Fibroblast of pulmonary artery (primary cell): ENCODE measurements around the gene LANCL2.

Experiments
- DNase-seq: peaks from one replicate; pipeline ENCODE4 v3.0.0-alpha.2; 2010; ENCODE audit warnings: low read depth
- H3K4me3 ChIP-seq: replicated peaks from 2 replicates; pipeline ENCODE4 v1.5.1; 2011; ENCODE audit warnings: low read depth, mild to moderate bottlenecking, control low read depth, low read length, moderate library complexity
- CTCF ChIP-seq: IDR thresholded peaks from 2 replicates; pipeline ENCODE4 v1.5.1; 2011; ENCODE audit warnings: mild to moderate bottlenecking, control low read depth, low read length, inconsistent platforms; ENCODE audit errors: missing control alignments

Gene LANCL2

GRCh38 chr7:55423277-55423711 is 58.2 kb downstream of the LANCL2 start:
- no peak overlapping the region for H3K4me3 ChIP-seq
- peak; percentile 52 for DNase-seq
- peak; percentile 37 for TF ChIP-seq CTCF

GRCh38 chr7:55423891-55424290 is 58.8 kb downstream of the LANCL2 start:
- H3K4me3 ChIP-seq = no peak overlapping the region
- TF ChIP-seq CTCF = no peak
- no peak for DNase-seq

GRCh38 chr7:55425141-55425752 is 60.1 kb downstream of the LANCL2 start:
- DNase-seq = no peak

GRCh38 chr7:55426676-55427075 is 61.5 kb downstream of the LANCL2 start:
- TF ChIP-seq CTCF = no peak
- H3K4me3 ChIP-seq = no peak overlapping the region
- DNase-seq = no peak

More at GRCh38 chr7:55425141-55425752, 60.1 kb downstream of the LANCL2 start:
- TF ChIP-seq CTCF = no peak
- H3K4me3 ChIP-seq = no peak overlapping the region

GRCh38 chr7:55427342-55427741 is 62.2 kb downstream of the LANCL2 start:
- TF ChIP-seq CTCF = no peak
- no peak for DNase-seq
- H3K4me3 ChIP-seq = no peak overlapping the region

- TF ChIP-seq CTCF = no peak
- no peak for DNase-seq
- no peak overlapping the region for H3K4me3 ChIP-seq
Observed at GRCh38 chr7:55427800-55428199, 62.7 kb downstream of the LANCL2 start.

GRCh38 chr7:55429835-55430499 is 64.8 kb downstream of the LANCL2 start:
- TF ChIP-seq CTCF = no peak

More at GRCh38 chr7:55429835-55430499, 64.8 kb downstream of the LANCL2 start:
- no peak overlapping the region for H3K4me3 ChIP-seq
- no peak for DNase-seq
